GM18907 (cell line): ENCODE results near the gene TPRN.
"Not testable (repeated sequence)": the region's sequence is repeated elsewhere in the genome, so short reads cannot be mapped to it uniquely, and the experiment has no call there.

Experiments
- ATAC-seq: cut with Tn5 transposase; IDR thresholded peaks from one replicate; pipeline ENCODE4 v1.9.1; 2021; ENCODE audit warnings: mild to moderate bottlenecking, moderate library complexity; ENCODE audit not compliant: unreplicated experiment

TPRN gene, protein sequence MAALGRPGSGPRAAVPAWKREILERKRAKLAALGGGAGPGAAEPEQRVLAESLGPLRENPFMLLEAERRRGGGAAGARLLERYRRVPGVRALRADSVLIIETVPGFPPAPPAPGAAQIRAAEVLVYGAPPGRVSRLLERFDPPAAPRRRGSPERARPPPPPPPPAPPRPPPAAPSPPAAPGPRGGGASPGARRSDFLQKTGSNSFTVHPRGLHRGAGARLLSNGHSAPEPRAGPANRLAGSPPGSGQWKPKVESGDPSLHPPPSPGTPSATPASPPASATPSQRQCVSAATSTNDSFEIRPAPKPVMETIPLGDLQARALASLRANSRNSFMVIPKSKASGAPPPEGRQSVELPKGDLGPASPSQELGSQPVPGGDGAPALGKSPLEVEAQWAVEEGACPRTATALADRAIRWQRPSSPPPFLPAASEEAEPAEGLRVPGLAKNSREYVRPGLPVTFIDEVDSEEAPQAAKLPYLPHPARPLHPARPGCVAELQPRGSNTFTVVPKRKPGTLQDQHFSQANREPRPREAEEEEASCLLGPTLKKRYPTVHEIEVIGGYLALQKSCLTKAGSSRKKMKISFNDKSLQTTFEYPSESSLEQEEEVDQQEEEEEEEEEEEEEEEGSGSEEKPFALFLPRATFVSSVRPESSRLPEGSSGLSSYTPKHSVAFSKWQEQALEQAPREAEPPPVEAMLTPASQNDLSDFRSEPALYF

GRCh38 chr9:137200311-137201204 is at the start of gene TPRN:
TPRN (minus strand) TSS chr9:137200741; CDS start chr9:137200711, 30 bp downstream.
- ATAC-seq: peak; percentile 84

DNA sequence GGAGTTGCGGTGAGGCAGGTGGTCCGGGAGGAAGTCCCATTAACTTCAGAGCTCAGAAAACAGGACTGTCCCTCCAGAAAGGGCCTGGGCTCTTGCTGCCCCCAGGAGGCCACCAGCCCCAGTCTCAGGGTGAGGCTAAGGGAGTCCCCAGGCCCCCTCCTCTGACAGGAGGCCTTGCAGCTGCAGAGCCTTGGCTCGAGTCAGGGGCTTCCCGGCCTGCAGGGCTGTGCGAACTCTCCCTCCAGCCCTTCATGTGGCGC is 47.3 kb upstream of the TPRN start:
- no peak for ATAC-seq

GRCh38 chr9:137247135-137247915 is 46.8 kb upstream of the TPRN start:
- ATAC-seq: no peak

GRCh38 chr9:137245450-137246421 is 45.2 kb upstream of the TPRN start:
- ATAC-seq: no peak

GRCh38 chr9:137244486-137245449 is 44.2 kb upstream of the TPRN start:
- no peak for ATAC-seq

DNA sequence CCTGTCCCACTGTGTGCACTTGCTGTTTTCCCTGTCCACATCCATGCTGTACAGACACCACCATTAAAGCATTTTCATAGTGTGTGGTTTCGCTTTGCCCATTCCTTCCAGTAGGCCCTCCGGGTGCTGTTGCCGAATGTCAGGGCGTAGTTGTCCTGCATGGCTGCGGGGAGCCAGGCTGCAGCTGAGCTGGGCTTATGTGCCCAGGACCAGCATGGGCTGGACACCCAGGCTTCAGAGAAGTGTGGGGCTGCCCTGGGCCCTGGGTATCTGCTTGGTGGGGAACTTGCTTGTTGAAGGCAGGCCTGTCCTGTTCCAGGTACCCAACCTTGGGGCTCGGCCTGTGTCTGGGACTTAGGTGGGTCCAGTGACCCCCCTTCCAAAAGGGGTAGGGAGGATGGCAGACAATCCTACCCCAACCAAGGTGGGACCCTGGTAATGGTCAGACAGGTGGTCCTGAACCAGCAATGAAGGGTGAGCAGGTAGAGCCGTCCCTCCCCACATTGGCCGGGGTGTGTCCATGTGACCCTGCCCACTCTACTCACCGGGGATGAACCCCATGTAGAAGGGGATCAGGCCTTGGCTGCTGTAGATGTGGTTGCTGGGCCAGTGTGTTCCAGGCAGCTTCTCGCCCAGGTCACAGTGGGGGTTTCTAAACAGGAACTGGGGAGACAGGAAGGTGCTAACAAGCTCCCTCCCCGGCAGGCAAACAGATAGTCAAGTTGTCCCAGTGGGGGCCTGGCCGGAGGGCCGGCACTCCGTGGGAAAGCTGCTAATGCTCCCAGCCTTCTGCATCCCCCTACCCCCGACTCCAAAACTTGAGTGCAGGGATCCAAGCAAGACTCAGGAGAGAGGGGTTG is 43.3 kb upstream of the TPRN start:
- ATAC-seq: no peak

DNA sequence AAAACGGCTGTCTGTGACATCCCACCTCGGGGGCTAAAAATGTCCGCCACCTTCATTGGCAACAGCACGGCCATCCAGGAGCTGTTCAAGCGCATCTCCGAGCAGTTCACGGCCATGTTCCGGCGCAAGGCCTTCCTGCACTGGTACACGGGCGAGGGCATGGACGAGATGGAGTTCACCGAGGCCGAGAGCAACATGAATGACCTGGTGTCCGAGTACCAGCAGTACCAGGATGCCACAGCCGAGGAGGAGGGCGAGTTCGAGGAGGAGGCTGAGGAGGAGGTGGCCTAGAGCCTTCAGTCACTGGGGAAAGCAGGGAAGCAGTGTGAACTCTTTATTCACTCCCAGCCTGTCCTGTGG is 42.7 kb upstream of the TPRN start:
- ATAC-seq: not testable (repeated sequence)

DNA sequence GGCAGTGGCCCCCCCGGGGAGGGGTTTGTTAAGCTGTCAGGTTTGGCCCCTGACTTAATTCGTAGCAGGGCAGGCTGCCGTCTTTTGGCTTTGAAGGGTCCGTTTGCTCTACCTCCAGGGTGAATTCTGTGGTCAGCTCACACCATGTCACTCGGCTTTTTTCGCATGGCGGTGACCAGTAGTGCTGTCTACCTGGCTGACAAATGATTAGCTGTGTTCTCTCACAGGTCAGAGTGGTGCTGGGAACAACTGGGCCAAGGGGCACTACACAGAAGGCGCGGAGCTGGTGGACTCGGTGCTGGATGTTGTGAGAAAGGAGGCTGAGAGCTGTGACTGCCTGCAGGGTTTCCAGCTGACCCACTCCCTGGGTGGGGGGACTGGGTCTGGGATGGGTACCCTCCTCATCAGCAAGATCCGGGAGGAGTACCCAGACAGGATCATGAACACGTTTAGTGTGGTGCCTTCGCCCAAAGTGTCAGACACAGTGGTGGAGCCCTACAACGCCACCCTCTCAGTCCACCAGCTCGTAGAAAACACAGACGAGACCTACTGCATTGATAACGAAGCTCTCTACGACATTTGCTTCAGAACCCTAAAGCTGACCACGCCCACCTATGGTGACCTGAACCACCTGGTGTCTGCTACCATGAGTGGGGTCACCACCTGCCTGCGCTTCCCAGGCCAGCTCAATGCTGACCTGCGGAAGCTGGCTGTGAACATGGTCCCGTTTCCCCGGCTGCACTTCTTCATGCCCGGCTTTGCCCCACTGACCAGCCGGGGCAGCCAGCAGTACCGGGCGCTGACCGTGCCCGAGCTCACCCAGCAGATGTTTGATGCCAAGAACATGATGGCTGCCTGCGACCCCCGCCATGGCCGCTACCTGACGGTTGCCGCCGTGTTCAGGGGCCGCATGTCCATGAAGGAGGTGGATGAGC is 42.0 kb upstream of the TPRN start:
- ATAC-seq: no peak

GRCh38 chr9:137241490-137242268 is 41.1 kb upstream of the TPRN start:
- peak; percentile 3 for ATAC-seq

- peak; percentile 77 for ATAC-seq
Observed at GRCh38 chr9:137240841-137241489, 40.4 kb upstream of the TPRN start, which contains the start of gene TUBB4B. TUBB4B (plus strand) TSS chr9:137241287; CDS start chr9:137241361, 74 bp downstream.

- peak; percentile 30 for ATAC-seq
Observed at GRCh38 chr9:137240318-137240840, 39.8 kb upstream of the TPRN start.

DNA sequence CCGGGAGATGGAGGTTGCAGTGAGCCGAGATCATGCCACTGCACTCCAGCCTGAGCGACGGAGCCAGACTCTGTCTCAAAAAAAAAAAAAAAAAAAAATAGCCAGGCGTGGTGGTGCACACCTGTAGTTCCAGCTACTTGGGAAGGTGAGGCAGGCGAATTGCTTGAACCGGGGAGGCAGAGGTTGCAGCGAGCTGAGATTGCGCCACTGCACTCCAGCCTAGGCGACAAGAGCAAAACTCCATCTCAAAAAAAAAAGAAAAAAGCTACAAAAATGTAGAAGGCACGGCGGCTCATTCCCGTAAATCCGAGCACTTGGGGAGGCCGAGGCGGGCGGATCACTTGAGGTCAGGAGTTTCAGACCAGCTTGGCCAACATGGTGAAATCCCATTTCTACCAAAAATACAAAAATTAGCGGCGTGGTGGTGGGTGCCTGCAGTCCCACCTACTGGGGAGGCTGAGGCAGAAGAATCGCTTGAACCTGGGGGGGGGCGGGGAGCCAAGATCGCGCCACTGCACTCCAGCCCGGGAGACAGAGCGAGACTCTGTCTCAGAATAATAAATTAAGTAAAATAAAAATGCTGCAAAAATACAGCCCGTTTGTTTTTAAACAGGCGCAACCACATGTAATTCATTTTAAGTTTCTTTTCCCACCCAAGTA is 39.1 kb upstream of the TPRN start:
- not testable (repeated sequence) for ATAC-seq

DNA sequence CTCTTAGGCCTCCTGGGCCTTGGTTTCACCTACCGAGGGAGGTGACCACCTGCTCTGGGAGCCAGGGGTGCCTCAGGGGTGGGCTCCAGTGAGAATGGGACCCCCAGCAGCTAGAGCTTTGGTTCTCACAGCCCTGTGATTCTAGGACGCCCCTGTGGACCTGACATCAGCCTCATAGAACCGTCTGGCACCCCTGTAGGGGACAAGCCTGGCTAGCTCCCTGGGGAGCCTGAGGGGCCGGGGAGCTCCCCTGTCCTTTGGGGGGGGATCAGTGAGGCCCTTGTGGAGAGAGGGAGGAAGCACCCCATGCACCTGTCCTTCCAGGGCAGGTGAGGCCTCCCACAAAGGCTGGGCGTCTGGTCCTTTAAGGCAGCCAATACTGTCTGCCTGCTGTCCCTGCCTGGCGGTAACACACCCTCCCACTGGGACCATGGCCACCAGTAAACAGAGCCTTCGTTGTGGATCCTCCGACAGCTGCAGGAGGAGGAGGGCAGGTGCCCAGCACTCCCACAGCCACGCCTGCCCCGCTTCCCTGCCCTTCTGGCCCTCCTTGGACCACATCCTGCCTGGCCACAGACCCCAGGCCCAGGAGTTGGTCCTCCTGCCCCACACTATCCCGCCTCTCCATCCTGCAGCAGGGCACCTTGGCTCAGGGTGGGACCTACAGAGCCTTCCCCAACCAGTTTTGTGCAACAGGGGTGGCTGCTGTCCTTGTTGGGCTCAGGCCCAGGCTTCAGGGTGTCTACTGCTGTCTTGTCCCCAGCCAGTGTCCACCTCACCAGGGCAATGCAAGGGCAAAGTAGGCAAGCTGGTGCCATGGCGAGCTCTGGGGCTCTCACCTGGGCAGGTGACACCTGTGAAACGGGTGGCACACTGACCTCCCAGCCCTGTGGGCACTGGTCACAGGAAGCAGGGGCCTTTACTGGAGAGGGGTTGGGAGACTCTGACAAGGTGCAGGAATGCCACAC is 37.5 kb upstream of the TPRN start:
- no peak for ATAC-seq
